Sigmoid colon (tissue), 7 donors: ENCODE data around the gene RPS15A. TPM values are rescaled to one million over a fixed set of nuclear protein-coding genes. Genes with fewer than 3 reads are reported as not detected.
A peak's percentile ranks its signal among the peaks of the same experiment; 100 is the strongest.
"Not testable (repeated sequence)": the region's sequence is repeated elsewhere in the genome, so short reads cannot be mapped to it uniquely, and the experiment has no call there.

Experiments used
- DNase-seq: peaks from one replicate; pipeline ENCODE4 v3.0.0-alpha.2; 2019
- H3K27ac ChIP-seq, 4 donors: fragments of 200-600 bp; sonication (generic); one replicate each; pipeline ENCODE4 v1.5.1; 2016 to 2019; ENCODE audit warnings: mild to moderate bottlenecking in 1 of 4
- H3K27me3 ChIP-seq, 3 donors: fragments of 200-600 bp; sonication (generic); one replicate each; pipeline ENCODE4 v1.5.1; 2019; ENCODE audit warnings: mild to moderate bottlenecking in 1 of 3
- H3K36me3 ChIP-seq, 4 donors: fragments of 200-600 bp; sonication (generic); one replicate each; pipeline ENCODE4 v1.5.1; 2016 to 2019
- H3K4me1 ChIP-seq, 4 donors: fragments of 200-600 bp; sonication (generic); one replicate each; pipeline ENCODE4 v1.5.1; 2017 to 2019
- H3K4me3 ChIP-seq, 4 donors: fragments of 200-600 bp; sonication (generic); one replicate each; pipeline ENCODE4 v1.5.1; 2017 to 2019; ENCODE audit warnings: mild to moderate bottlenecking in 2 of 4, moderate library complexity in 1 of 4
- H3K9me3 ChIP-seq, 4 donors: fragments of 200-600 bp in 3 of 4; sonication (generic) in 3 of 4; one replicate each; pipeline versions ENCODE4 v1.5.1 to v1.6.1; 2013 to 2019
- CTCF ChIP-seq, 4 experiments: fragments of 450-650 bp in 3 of 4; fragments of 200-600 bp in 1 of 4; IDR thresholded peaks; one replicate each; pipeline ENCODE4 v1.5.1; 2016 to 2019; ENCODE audit warnings: antibody characterized with exemption in 4 of 4, mild to moderate bottlenecking in 3 of 4, moderate library complexity in 2 of 4
- WGBS, 2 donors: extraction: QIAGEN DNeasy Blood & Tissue Kit; methylation state at CpG; one replicate each; pipeline ENCODE4 v1.1.7; 2013; 5-methylcytosine and 5-hydroxymethylcytosine counted together
- intact Hi-C: fragments of 100-400 bp; cut with DNase I; formaldehyde crosslinking; loops from one replicate; pipeline ENCODE4 v1.15.1; 2023
- polyA plus RNA-seq, 3 donors: library from polyadenylated mRNA; stranded (reverse); fragments of 200-250 nt; gene quantifications; one replicate each; pipeline ENCODE4 v1.2.3, GENCODE V29; 2013
- total RNA-seq, 4 donors: library from RNA; depleted of rRNA; stranded (reverse); fragments of >200 nt; gene quantifications; one replicate each; pipeline ENCODE4 v1.1.0, GENCODE V29; 2016
- donor health status: healthy with polysubstance abuse.
- donor health status: Bipolar disorder and iron deficiency.
- donor health status: healthy.

Gene RPS15A
- total and polyA plus RNA-seq, 7 donors: 1,724 to 6,579 (median 4,979) TPM

DNA sequence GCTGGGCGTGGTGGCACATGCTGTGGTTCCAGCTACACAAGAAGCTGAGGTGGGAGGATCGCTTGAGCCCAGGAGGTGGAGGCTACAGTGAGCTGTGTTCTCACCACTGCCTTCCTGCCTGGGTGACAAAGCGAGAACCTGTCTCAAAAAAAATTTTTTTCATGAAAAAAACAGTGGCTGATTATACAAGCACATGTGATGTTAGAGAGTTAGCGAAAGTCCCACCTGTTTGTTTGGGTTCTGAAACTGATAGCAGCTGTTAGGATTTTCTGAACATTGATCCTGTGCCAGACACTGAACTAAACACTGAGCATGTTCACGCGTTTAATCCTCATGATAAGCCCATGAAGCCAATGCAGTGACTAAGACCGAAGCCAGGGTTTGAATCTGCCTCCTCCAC is 22.9 kb downstream of the RPS15A start:
- not testable (repeated sequence) for H3K27ac ChIP-seq

DNA sequence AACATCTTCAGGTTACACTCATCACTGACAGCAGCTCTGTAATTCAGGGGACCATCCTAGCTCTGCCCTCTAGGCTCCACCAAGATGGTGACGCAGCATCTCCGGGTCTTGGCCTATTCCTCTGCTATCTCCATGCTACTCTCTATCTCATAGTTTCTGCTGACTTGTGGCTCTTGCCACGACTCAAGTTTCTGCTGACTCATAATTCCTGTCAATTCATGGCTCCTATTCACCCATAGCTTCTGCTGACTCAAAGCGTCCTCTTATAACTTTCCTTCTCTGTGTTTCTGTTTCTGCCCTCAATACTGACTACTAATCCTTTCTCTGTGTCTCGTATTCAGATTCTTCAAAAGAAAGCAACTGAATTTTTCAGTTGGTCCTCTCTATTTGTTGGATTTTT is 27.4 kb downstream of the RPS15A start:
- DNase-seq, intact Hi-C loops: not testable (repeated sequence)
- WGBS, 2 donors: 34 to 46% methylated on average over 3 of the region's 5 CpGs

More for the DNA sequence above, 22.9 kb downstream of the RPS15A start:
- H3K4me1 ChIP-seq, H3K36me3 ChIP-seq, H3K27me3 ChIP-seq, H3K9me3 ChIP-seq, H3K4me3 ChIP-seq, intact Hi-C loops, DNase-seq: not testable (repeated sequence)
- WGBS, 2 donors: 56 to 80% methylated on average over 6 of the region's 7 CpGs

DNA sequence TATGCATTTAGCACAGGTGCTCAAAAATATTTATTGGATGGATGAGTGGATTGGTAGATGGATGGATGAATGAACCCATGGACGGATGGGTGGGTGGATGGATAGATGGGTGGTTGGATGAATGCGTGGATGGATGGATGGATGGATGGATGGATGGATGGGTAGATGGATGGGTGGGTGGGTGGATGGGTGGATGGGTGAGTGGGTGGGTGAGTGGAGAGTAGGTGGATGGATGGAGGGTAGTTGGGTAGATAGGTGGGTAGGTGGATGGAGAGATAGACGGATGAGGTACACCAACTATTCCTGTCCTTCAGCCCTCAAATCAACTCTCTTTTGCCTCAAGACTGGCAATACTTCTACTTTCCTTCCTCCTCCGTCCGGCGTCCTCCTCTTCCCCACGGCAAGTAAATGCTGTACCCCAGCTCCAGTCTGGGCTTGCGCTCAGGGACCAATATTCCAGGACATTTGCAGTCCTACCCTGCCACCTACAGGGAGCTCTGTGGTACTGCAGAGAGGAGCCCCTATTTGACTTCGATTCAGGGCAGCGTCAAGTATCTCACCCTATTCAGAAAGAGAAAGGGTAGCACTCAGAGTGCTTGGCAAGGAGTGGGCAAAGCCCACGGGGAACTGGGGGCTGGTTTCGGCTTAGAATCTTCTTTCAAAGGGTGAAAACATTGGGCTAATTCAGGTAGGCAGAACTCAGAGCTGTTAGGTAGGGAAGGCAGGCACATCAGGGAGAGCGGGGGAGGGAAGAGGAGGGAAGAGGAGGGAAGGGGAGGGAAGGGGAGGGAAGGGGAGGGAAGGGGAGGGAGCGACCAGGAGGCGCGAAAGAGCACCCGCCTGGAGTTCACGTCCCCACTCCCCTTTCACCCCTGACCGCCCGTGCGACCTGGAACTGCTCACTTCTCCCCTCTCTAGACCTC is 30.3 kb downstream of the RPS15A start:
- H3K27ac ChIP-seq, H3K9me3 ChIP-seq, H3K27me3 ChIP-seq, H3K36me3 ChIP-seq, H3K4me1 ChIP-seq, H3K4me3 ChIP-seq, intact Hi-C loops: not testable (repeated sequence)
- TF ChIP-seq CTCF (IDR thresholded peaks at IDR 0.05): peak; percentile 18 to 58 (median 40)
- DNase-seq: peak; percentile 63
- WGBS, 2 donors: 24 to 35% methylated on average over 19 of the region's 21 CpGs

More for the DNA sequence above, 27.4 kb downstream of the RPS15A start:
- not testable (repeated sequence) for H3K4me1 ChIP-seq, H3K9me3 ChIP-seq, H3K27me3 ChIP-seq, H3K4me3 ChIP-seq, H3K36me3 ChIP-seq, H3K27ac ChIP-seq

- H3K4me3 ChIP-seq, H3K4me1 ChIP-seq, DNase-seq, H3K27ac ChIP-seq, intact Hi-C loops, H3K36me3 ChIP-seq, H3K27me3 ChIP-seq, H3K9me3 ChIP-seq: not testable (repeated sequence)
- 43 to 77% methylated on average over 3 to 4 of the region's 10 CpGs for WGBS, 2 donors
Observed at GRCh38 chr16:18757960-18758660, 32.0 kb downstream of the RPS15A start.

DNA sequence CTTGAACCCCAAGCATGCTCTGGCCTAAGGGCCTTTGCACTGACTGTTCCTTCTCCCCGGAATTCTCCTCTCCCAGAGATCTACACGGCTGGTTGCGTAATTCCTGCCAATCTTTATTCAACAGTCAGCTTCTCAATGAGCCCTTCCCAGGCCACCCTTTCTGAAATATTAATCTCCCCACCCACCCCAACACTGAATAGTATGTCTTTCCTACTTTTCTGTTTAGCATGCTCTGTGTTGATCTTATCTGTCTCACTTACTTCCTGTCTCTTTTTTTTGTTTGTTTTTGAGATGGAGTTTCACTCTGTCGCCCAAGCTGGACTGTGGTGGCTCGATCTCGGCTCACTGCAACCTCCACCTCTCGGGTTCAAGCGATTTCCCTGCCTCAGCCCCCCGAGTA is 33.5 kb downstream of the RPS15A start:
- DNase-seq, intact Hi-C loops, H3K27me3 ChIP-seq, H3K4me3 ChIP-seq, H3K27ac ChIP-seq, H3K9me3 ChIP-seq, H3K36me3 ChIP-seq, H3K4me1 ChIP-seq: not testable (repeated sequence)
- 57 to 70% methylated on average over 9 of the region's 9 CpGs for WGBS, 2 donors

- intact Hi-C loops, H3K36me3 ChIP-seq: not testable (repeated sequence)
- 55 to 68% methylated on average over 5 of the region's 8 CpGs for WGBS, 2 donors
Observed at GRCh38 chr16:18742870-18743269, 47.3 kb downstream of the RPS15A start.

GRCh38 chr16:18740027-18740426 is 50.1 kb downstream of the RPS15A start:
- H3K27ac ChIP-seq, DNase-seq, H3K4me3 ChIP-seq, H3K9me3 ChIP-seq, intact Hi-C loops, H3K36me3 ChIP-seq, H3K4me1 ChIP-seq, H3K27me3 ChIP-seq: not testable (repeated sequence)
- 78 to 83% methylated on average over 1 of the region's 3 CpGs for WGBS, 2 donors

More at GRCh38 chr16:18742870-18743269, 47.3 kb downstream of the RPS15A start:
- not testable (repeated sequence) for H3K27me3 ChIP-seq, H3K4me1 ChIP-seq, H3K27ac ChIP-seq, DNase-seq, H3K4me3 ChIP-seq, H3K9me3 ChIP-seq

DNA sequence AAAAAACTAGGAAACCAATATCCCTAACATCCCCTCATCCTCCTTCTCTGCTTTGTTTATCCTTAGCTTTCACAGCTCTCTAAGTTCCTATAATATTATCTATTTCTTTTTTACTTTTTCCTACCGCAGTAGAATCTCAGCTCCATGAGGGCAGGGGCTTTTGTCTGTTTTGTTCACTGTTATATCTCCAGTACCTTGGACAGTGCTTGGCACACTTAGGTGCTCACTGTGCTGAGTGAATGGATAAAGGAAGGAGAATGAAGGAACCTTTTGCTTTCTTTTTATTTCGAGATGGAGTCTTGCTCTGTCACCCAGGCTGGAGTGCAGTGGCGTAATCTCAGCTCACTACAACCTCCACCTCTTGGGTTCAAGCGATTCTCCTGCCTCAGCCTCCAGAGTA is 51.4 kb downstream of the RPS15A start:
- H3K4me1 ChIP-seq, H3K36me3 ChIP-seq, intact Hi-C loops, H3K9me3 ChIP-seq, H3K4me3 ChIP-seq, H3K27ac ChIP-seq, H3K27me3 ChIP-seq, DNase-seq: not testable (repeated sequence)
- WGBS, 2 donors: 80 to 89% methylated on average over 3 to 4 of the region's 4 CpGs

GRCh38 chr16:18734279-18734678 is 55.9 kb downstream of the RPS15A start:
- DNase-seq, H3K4me3 ChIP-seq, H3K9me3 ChIP-seq, H3K27ac ChIP-seq, intact Hi-C loops, H3K4me1 ChIP-seq, H3K27me3 ChIP-seq, H3K36me3 ChIP-seq: not testable (repeated sequence)
- 93 to 94% methylated on average over 27 of the region's 27 CpGs for WGBS, 2 donors
